Spleen (tissue), 11 donors: Measurements from ENCODE around the gene NKX2-1. TPM values are rescaled to one million over a fixed set of nuclear protein-coding genes. Genes with fewer than 3 reads are reported as not detected.

Experiments used
- DNase-seq: peaks from one replicate; pipeline ENCODE4 v3.0.0-alpha.2; 2020
- H3K27ac ChIP-seq, 8 donors: fragments of 200-600 bp; sonication (generic) in 7 of 8; 1 replicate in 4 of 8; 2 replicates in 4 of 8; pipeline versions ENCODE4 v1.5.0 to v1.8.0; 2016 to 2021; ENCODE audit warnings: inconsistent platforms in 4 of 8, mild to moderate bottlenecking in 4 of 8, moderate library complexity in 1 of 8
- H3K27me3 ChIP-seq, 7 donors: fragments of 200-600 bp; sonication (generic) in 6 of 7; replicated peaks in 1 of 7; 1 replicate in 4 of 7; 2 replicates in 3 of 7; pipeline versions ENCODE4 v1.5.0 to v1.8.0; 2016 to 2021; ENCODE audit warnings: inconsistent platforms in 3 of 7, mild to moderate bottlenecking in 1 of 7
- H3K36me3 ChIP-seq, 6 donors: fragments of 200-600 bp; sonication (generic) in 5 of 6; 1 replicate in 4 of 6; 2 replicates in 2 of 6; pipeline versions ENCODE4 v1.5.0 to v1.8.0; 2016 to 2021; ENCODE audit warnings: inconsistent platforms in 2 of 6
- H3K4me1 ChIP-seq, 6 donors: fragments of 200-600 bp; sonication (generic) in 5 of 6; 1 replicate in 3 of 6; 2 replicates in 3 of 6; pipeline versions ENCODE4 v1.5.0 to v1.8.0; 2016 to 2021; ENCODE audit warnings: inconsistent platforms in 3 of 6
- H3K4me3 ChIP-seq, 8 donors: fragments of 200-600 bp; sonication (generic) in 7 of 8; 1 replicate in 4 of 8; 2 replicates in 4 of 8; pipeline versions ENCODE4 v1.5.0 to v1.8.0; 2016 to 2021; ENCODE audit warnings: inconsistent platforms in 4 of 8, mild to moderate bottlenecking in 4 of 8, moderate library complexity in 2 of 8
- H3K9me3 ChIP-seq, 8 donors: fragments of 200-600 bp; sonication (generic) in 7 of 8; 1 replicate in 4 of 8; 2 replicates in 4 of 8; pipeline versions ENCODE4 v1.5.0 to v1.8.0; 2016 to 2021; ENCODE audit warnings: inconsistent platforms in 4 of 8
- CTCF ChIP-seq, 11 experiments: fragments of 200-600 bp in 7 of 11; fragments of 450-650 bp in 4 of 11; sonication (generic) in 4 of 11; IDR thresholded peaks in 8 of 11; conservative IDR thresholded peaks in 3 of 11; 1 replicate in 7 of 11; 2 replicates in 4 of 11; pipeline versions ENCODE4 v1.4.0 to v1.8.0; 2016 to 2021; ENCODE audit warnings: antibody characterized with exemption in 11 of 11, inconsistent platforms in 4 of 11, mild to moderate bottlenecking in 1 of 11
- POLR2A ChIP-seq, 3 donors: fragments of 450-650 bp; IDR thresholded peaks; one replicate each; pipeline ENCODE4 v1.5.1; 2017; ENCODE audit warnings: antibody characterized with exemption in 3 of 3, mild to moderate bottlenecking in 1 of 3
- POLR2AphosphoS5 ChIP-seq, 3 donors: sonication (generic); formaldehyde crosslinking; IDR thresholded peaks; one replicate each; pipeline ENCODE4 v1.5.1; 2017; ENCODE audit warnings: antibody characterized with exemption in 3 of 3
- WGBS, 5 donors: extraction: QIAGEN DNeasy Blood & Tissue Kit in 3 of 5; methylation state at CpG; one replicate each; pipeline versions ENCODE4 v1.1.5 to v1.1.7; 2013 to 2018; 5-methylcytosine and 5-hydroxymethylcytosine counted together
- intact Hi-C: fragments of 100-400 bp; cut with DNase I; formaldehyde crosslinking; loops from one replicate; pipeline ENCODE4 v1.15.0; 2023; ENCODE audit warnings: low total_unique reads
- polyA plus RNA-seq, 3 donors: library from polyadenylated mRNA; stranded (reverse); fragments of 200-250 nt; gene quantifications; one replicate each; pipeline ENCODE4 v1.2.1, GENCODE V29; 2013
- total RNA-seq, 7 donors: library from RNA; depleted of rRNA in 3 of 7; stranded (reverse); fragments of >200 nt in 3 of 7; fragmentation: NEBNext Ultra II Directional in 4 of 7; extraction: Animal tissue kit (Norgen Biotek cat#: 25700) in 4 of 7; gene quantifications; one replicate each; pipeline versions ENCODE4 v1.1.0 to v1.2.1, GENCODE V29; 2016 to 2021
- donor health status: healthy with polysubstance abuse.
- donor health status: DM: no; HTN: no; CAD: no; lungs with moderate emphysema.
- donor health status: DM: no; HTN: no; CAD: no.
- donor health status: Bipolar disorder and iron deficiency.
- donor health status: healthy.
- donor health status: DM: no; HTN: no; CAD: no.
- donor health status: DM: yes; HTN: yes; CAD: no.

Gene NKX2-1
- total and polyA plus RNA-seq, 10 donors = not detected

- Histone ChIP-seq H3K27ac (no peak overlapping the region), H3K27me3 (peaks cover 0 to 58% (median 39%) of the 10 kb centered on the region in 7 donors)
Measured at GRCh38 chr14:36529062-36529461, 9.0 kb upstream of the NKX2-1 start.

GRCh38 chr14:36525746-36526099, 5.7 kb upstream of the NKX2-1 start:
- H3K4me3 ChIP-seq = no peak overlapping the region
- 14 to 21% (median 17%) methylated on average over 9 to 10 of the region's 10 CpGs for WGBS, 5 donors
- H3K36me3 ChIP-seq = no peaks in the 10 kb centered on the region
- peaks cover 6 to 26% (median 9%) of the 10 kb centered on the region in 6 donors for H3K4me1 ChIP-seq
- peaks cover 0 to 15% (median 1%) of the 10 kb centered on the region in 8 donors for H3K9me3 ChIP-seq
- no peak for DNase-seq
- TF ChIP-seq CTCF (IDR thresholded peaks at IDR 0.05 in 8 of 11, conservative IDR thresholded peaks at IDR 0.05 in 3 of 11) (no peak), POLR2AphosphoS5 (IDR thresholded peaks at IDR 0.05) (no peak), POLR2A (IDR thresholded peaks at IDR 0.05) (no peak)
- H3K27ac ChIP-seq = no peak overlapping the region
- peaks cover 7 to 87% (median 72%) of the 10 kb centered on the region in 7 donors for H3K27me3 ChIP-seq
- intact Hi-C loops = no loop called here

More at GRCh38 chr14:36529062-36529461, 9.0 kb upstream of the NKX2-1 start:
- intact Hi-C loops = no loop called here
- H3K36me3 ChIP-seq = no peaks in the 10 kb centered on the region
- no peak overlapping the region for H3K4me3 ChIP-seq
- TF ChIP-seq POLR2A (IDR thresholded peaks at IDR 0.05) (no peak), POLR2AphosphoS5 (IDR thresholded peaks at IDR 0.05) (no peak), CTCF (IDR thresholded peaks at IDR 0.05 in 8 of 11, conservative IDR thresholded peaks at IDR 0.05 in 3 of 11) (no peak)
- DNase-seq = no peak
- H3K4me1 ChIP-seq = peaks cover 0 to 7% (median 0%) of the 10 kb centered on the region in 6 donors
- H3K9me3 ChIP-seq = peaks cover 0 to 9% (median 2%) of the 10 kb centered on the region in 8 donors

GRCh38 chr14:36524874-36525745, 5.1 kb upstream of the NKX2-1 start:
- H3K4me3 ChIP-seq = peak overlapping the region in 1 of 8 donors; percentile 8

More at GRCh38 chr14:36524874-36525745, 5.1 kb upstream of the NKX2-1 start:
- Histone ChIP-seq H3K4me1 (peaks cover 11 to 32% (median 15%) of the 10 kb centered on the region in 6 donors), H3K27me3 (peaks cover 8 to 93% (median 79%) of the 10 kb centered on the region in 7 donors), H3K27ac (no peak overlapping the region), H3K36me3 (no peaks in the 10 kb centered on the region), H3K9me3 (peaks cover 0 to 15% (median 1%) of the 10 kb centered on the region in 8 donors)
- peak in 3 of 11 experiments; percentile 8 to 20 (median 11) for TF ChIP-seq CTCF (IDR thresholded peaks at IDR 0.05 in 8 of 11, conservative IDR thresholded peaks at IDR 0.05 in 3 of 11)
- TF ChIP-seq POLR2A (IDR thresholded peaks at IDR 0.05) = no peak
- TF ChIP-seq POLR2AphosphoS5 (IDR thresholded peaks at IDR 0.05) = no peak
- no peak for DNase-seq
- WGBS, 5 donors = 6 to 15% (median 8%) methylated on average over 35 to 54 of the region's 54 CpGs
- intact Hi-C loops = no loop called here
